Peyer's patch (tissue), 4 donors: Measurements from ENCODE around the gene TENT5C. TPM values are rescaled to one million over a fixed set of nuclear protein-coding genes. Genes with fewer than 3 reads are reported as not detected.
A peak's percentile ranks its signal among the peaks of the same experiment; 100 is the strongest.

Experiments
- DNase-seq, 3 donors: peaks; one replicate each; pipeline ENCODE4 v3.0.0-alpha.2; 2017 to 2019
- H3K27ac ChIP-seq, 4 donors: fragments of 200-600 bp; sonication (generic); one replicate each; pipeline ENCODE4 v1.5.1; 2016 to 2019
- H3K27me3 ChIP-seq, 2 donors: fragments of 200-600 bp; sonication (generic); one replicate each; pipeline ENCODE4 v1.5.1; 2019
- H3K36me3 ChIP-seq, 3 donors: fragments of 200-600 bp; sonication (generic); one replicate each; pipeline ENCODE4 v1.5.1; 2016 to 2019
- H3K4me1 ChIP-seq, 4 donors: fragments of 200-600 bp; sonication (generic); one replicate each; pipeline ENCODE4 v1.5.1; 2016 to 2019
- H3K4me3 ChIP-seq, 4 donors: fragments of 200-600 bp; sonication (generic); 1 replicate in 3 of 4; 2 replicates in 1 of 4; pipeline ENCODE4 v1.5.1; 2016 to 2019; ENCODE audit warnings: mild to moderate bottlenecking in 1 of 4
- H3K9me3 ChIP-seq, 4 donors: fragments of 200-600 bp; sonication (generic); one replicate each; pipeline ENCODE4 v1.5.1; 2016 to 2019; ENCODE audit warnings: mild to moderate bottlenecking in 1 of 4
- CTCF ChIP-seq, 6 experiments: fragments of 450-650 bp in 4 of 6; fragments of 200-600 bp in 2 of 6; sonication (generic) in 1 of 6; IDR thresholded peaks; one replicate each; pipeline ENCODE4 v1.5.1; 2017 to 2019; ENCODE audit warnings: antibody characterized with exemption in 6 of 6, mild to moderate bottlenecking in 3 of 6, moderate library complexity in 1 of 6
- POLR2A ChIP-seq, 2 donors: fragments of 450-650 bp; IDR thresholded peaks; one replicate each; pipeline ENCODE4 v1.5.1; 2017; ENCODE audit warnings: antibody characterized with exemption in 2 of 2, mild to moderate bottlenecking in 2 of 2, moderate library complexity in 2 of 2
- total RNA-seq, 4 donors: library from RNA; depleted of rRNA; stranded (reverse); fragments of >200 nt; gene quantifications; one replicate each; pipeline ENCODE4 v1.1.0, GENCODE V29; 2016

The TENT5C gene
- total RNA-seq, 4 donors from 2014 or later: 6.4 to 20.6 (median 12.8) TPM

GRCh38 chr1:117654493-117655219, 48.8 kb downstream of the TENT5C start:
- peak in 2 of 3 donors; percentile 45 to 56 for DNase-seq
- no peaks in the 10 kb centered on the region for H3K36me3 ChIP-seq
- no peak for TF ChIP-seq CTCF (IDR thresholded peaks at IDR 0.05)
- TF ChIP-seq POLR2A (IDR thresholded peaks at IDR 0.05): no peak
- no peaks in the 10 kb centered on the region for H3K9me3 ChIP-seq
- H3K4me3 ChIP-seq: no peak overlapping the region
- H3K4me1 ChIP-seq: peaks cover 0 to 39% (median 26%) of the 10 kb centered on the region in 4 donors
- peak overlapping the region in 3 of 4 donors; percentile 51 to 78 (median 68) for H3K27ac ChIP-seq
- H3K27me3 ChIP-seq: no peaks in the 10 kb centered on the region

GRCh38 chr1:117655220-117655577, 49.4 kb downstream of the TENT5C start:
- Histone ChIP-seq H3K27me3 (no peaks in the 10 kb centered on the region), H3K9me3 (no peaks in the 10 kb centered on the region), H3K27ac (peak overlapping the region in 3 of 4 donors; percentile 1 to 78 (median 44)), H3K36me3 (no peaks in the 10 kb centered on the region), H3K4me3 (no peak overlapping the region), H3K4me1 (peaks cover 0 to 44% (median 28%) of the 10 kb centered on the region in 4 donors)
- TF ChIP-seq CTCF (IDR thresholded peaks at IDR 0.05): no peak
- no peak for TF ChIP-seq POLR2A (IDR thresholded peaks at IDR 0.05)
- DNase-seq: peak in 1 of 3 donors; percentile 45

- no peak overlapping the region for H3K4me3 ChIP-seq
- H3K27me3 ChIP-seq: no peaks in the 10 kb centered on the region
Measured at GRCh38 chr1:117656202-117656641, 50.4 kb downstream of the TENT5C start.

GRCh38 chr1:117657031-117657430, 51.2 kb downstream of the TENT5C start:
- Histone ChIP-seq H3K27ac (peak overlapping the region in 1 of 4 donors; percentile 78), H3K9me3 (no peaks in the 10 kb centered on the region), H3K4me3 (no peak overlapping the region), H3K27me3 (no peaks in the 10 kb centered on the region), H3K4me1 (peaks cover 0 to 48% (median 30%) of the 10 kb centered on the region in 4 donors), H3K36me3 (no peaks in the 10 kb centered on the region)
- no peak for DNase-seq
- no peak for TF ChIP-seq CTCF (IDR thresholded peaks at IDR 0.05)
- no peak for TF ChIP-seq POLR2A (IDR thresholded peaks at IDR 0.05)

More at GRCh38 chr1:117656202-117656641, 50.4 kb downstream of the TENT5C start:
- no peak for TF ChIP-seq POLR2A (IDR thresholded peaks at IDR 0.05)
- TF ChIP-seq CTCF (IDR thresholded peaks at IDR 0.05): no peak
- no peaks in the 10 kb centered on the region for H3K36me3 ChIP-seq
- peak overlapping the region; percentile 32 to 78 (median 44) for H3K27ac ChIP-seq
- DNase-seq: peak in 2 of 3 donors; percentile 85 to 93
- H3K4me1 ChIP-seq: peaks cover 0 to 48% (median 29%) of the 10 kb centered on the region in 4 donors
- H3K9me3 ChIP-seq: no peaks in the 10 kb centered on the region

- H3K9me3 ChIP-seq: no peaks in the 10 kb centered on the region
Measured at GRCh38 chr1:117657949-117658660, 52.3 kb downstream of the TENT5C start.

More at GRCh38 chr1:117657949-117658660, 52.3 kb downstream of the TENT5C start:
- peak overlapping the region in 2 of 4 donors; percentile 47 to 69 for H3K27ac ChIP-seq
- H3K4me3 ChIP-seq: no peak overlapping the region
- peak in 1 of 3 donors; percentile 42 for DNase-seq
- TF ChIP-seq POLR2A (IDR thresholded peaks at IDR 0.05): no peak
- TF ChIP-seq CTCF (IDR thresholded peaks at IDR 0.05): no peak
- H3K4me1 ChIP-seq: peaks cover 0 to 48% (median 30%) of the 10 kb centered on the region in 4 donors
- no peaks in the 10 kb centered on the region for H3K36me3 ChIP-seq
- H3K27me3 ChIP-seq: no peaks in the 10 kb centered on the region
